Mucosa of descending colon (tissue), 3 donors: ENCODE results near the gene PCDHGA1. TPM values are rescaled to one million over a fixed set of nuclear protein-coding genes. Genes with fewer than 3 reads are reported as not detected.

Experiments used
- ATAC-seq: fragments of 200-7000 bp; cut with Tn5 transposase; one replicate; pipeline ENCODE4 v1.9.1; 2020; ENCODE audit warnings: mild to moderate bottlenecking, moderate library complexity
- DNase-seq, 3 donors: peaks; one replicate each; pipeline ENCODE4 v3.0.0-alpha.2; 2020
- H3K36me3 ChIP-seq: fragments of 200-600 bp; one replicate; pipeline ENCODE4 v1.8.0; 2021; ENCODE audit warnings: low read depth, mild to moderate bottlenecking
- H3K4me1 ChIP-seq: fragments of 200-600 bp; one replicate; pipeline ENCODE4 v1.8.0; 2021; ENCODE audit warnings: low read depth, mild to moderate bottlenecking
- H3K4me3 ChIP-seq: fragments of 200-600 bp; one replicate; pipeline ENCODE4 v1.8.0; 2021; ENCODE audit warnings: mild to moderate bottlenecking
- H3K9me3 ChIP-seq: fragments of 200-600 bp; one replicate; pipeline ENCODE4 v1.8.0; 2021; ENCODE audit warnings: mild to moderate bottlenecking
- CTCF ChIP-seq: fragments of 200-600 bp; IDR thresholded peaks from one replicate; pipeline ENCODE4 v1.8.0; 2022; ENCODE audit warnings: antibody characterized with exemption, mild to moderate bottlenecking
- intact Hi-C, 2 donors: fragments of 100-400 bp; cut with DNase I in 1 of 2; cut with micrococcal nuclease in 1 of 2; formaldehyde crosslinking; loops; one replicate each; pipeline versions ENCODE4 v1.11.0 to v1.11.1; 2022; cut with DNase I, micrococcal nuclease
- total RNA-seq, 3 donors: library from RNA; stranded (reverse); fragmentation: NEBNext Ultra II Directional in 2 of 3; extraction: Animal tissue kit (Norgen Biotek cat#: 25700) in 2 of 3; gene quantifications; one replicate each; pipeline versions ENCODE4 v1.2.1 to v1.2.4, GENCODE V29; 2021 to 2023
- donor health status: DM: no; HTN: no; CAD: no; lungs with moderate emphysema.
- donor health status: DM: no; HTN: no; CAD: no.
- donor health status: DM: no; HTN: yes; CAD: no.

The PCDHGA1 gene
- total RNA-seq, 3 donors from 2014 or later: 0.35 to 1.6 (median 0.43) TPM

- no peak overlapping the region for H3K4me3 ChIP-seq
- no peaks in the 10 kb centered on the region for H3K36me3 ChIP-seq
- no peak for TF ChIP-seq CTCF
- intact Hi-C loops: no loop called here
- DNase-seq: no peak
- H3K9me3 ChIP-seq: no peaks in the 10 kb centered on the region
- H3K4me1 ChIP-seq: peaks cover 27% of the 10 kb centered on the region
- no peak for ATAC-seq
Measured at GRCh38 chr5:141518618-141519015, 188.3 kb downstream of the PCDHGA1 start.

GRCh38 chr5:141519605-141520565 lies 189.6 kb downstream of the PCDHGA1 start:
- TF ChIP-seq CTCF: no peak

GRCh38 chr5:141521244-141521781 lies 191.0 kb downstream of the PCDHGA1 start:
- Histone ChIP-seq H3K4me1 (peaks cover 34% of the 10 kb centered on the region), H3K4me3 (no peak overlapping the region), H3K36me3 (no peaks in the 10 kb centered on the region), H3K9me3 (no peaks in the 10 kb centered on the region)
- no peak for TF ChIP-seq CTCF
- peak; percentile 86 for ATAC-seq
- intact Hi-C loops: no loop called here
- peak in 1 of 3 donors; percentile 54 for DNase-seq

More at GRCh38 chr5:141519605-141520565, 189.6 kb downstream of the PCDHGA1 start:
- no peak for ATAC-seq
- Histone ChIP-seq H3K9me3 (no peaks in the 10 kb centered on the region), H3K4me3 (no peak overlapping the region), H3K36me3 (no peaks in the 10 kb centered on the region), H3K4me1 (peaks cover 22% of the 10 kb centered on the region)
- no peak for DNase-seq
- intact Hi-C loops: no loop called here

- no peak for TF ChIP-seq CTCF
- Histone ChIP-seq H3K4me3 (no peak overlapping the region), H3K36me3 (no peaks in the 10 kb centered on the region), H3K4me1 (peaks cover 34% of the 10 kb centered on the region), H3K9me3 (no peaks in the 10 kb centered on the region)
- intact Hi-C loops: no loop called here
- ATAC-seq (no peak), DNase-seq (no peak)
Measured at GRCh38 chr5:141522301-141522700, 192.0 kb downstream of the PCDHGA1 start.

- ATAC-seq (no peak), DNase-seq (no peak)
- Histone ChIP-seq H3K36me3 (no peaks in the 10 kb centered on the region), H3K4me1 (peaks cover 34% of the 10 kb centered on the region), H3K9me3 (no peaks in the 10 kb centered on the region), H3K4me3 (no peak overlapping the region)
- TF ChIP-seq CTCF: no peak
- intact Hi-C loops: no loop called here
Measured at GRCh38 chr5:141523991-141524390, 193.7 kb downstream of the PCDHGA1 start.
